RWPE1 (cell line): ENCODE results near the gene CNNM1.
A peak's percentile ranks its signal among the peaks of the same experiment; 100 is the strongest.

Experiments
- CTCF ChIA-PET: fragments of 350-600 bp; sonication (Branson Sonifier 250); formaldehyde crosslinking; extraction: SDS; loops from one replicate; lab custom pipeline; 2021; lab: Yijun Ruan, JAX
- POLR2A ChIA-PET: fragments of 400-600 bp; formaldehyde crosslinking; extraction: SDS; loops from one replicate; lab custom pipeline; 2020; ENCODE audit warnings: antibody characterized with exemption; ENCODE audit not compliant: low non-redundant PET; lab: Yijun Ruan, JAX
- DNase-seq: peaks from one replicate; pipeline ENCODE4 v3.0.0; 2012; ENCODE audit warnings: low spot score
- H3K27ac ChIP-seq: fragments of 450-650 bp; 2 replicates; pipeline ENCODE4 v1.5.1; 2017
- CTCF ChIP-seq: fragments of 450-650 bp; conservative IDR thresholded peaks from 2 replicates; pipeline ENCODE4 v1.5.1; 2017; ENCODE audit warnings: low read depth, mild to moderate bottlenecking

CNNM1 gene

GRCh38 chr10:99345350-99345749 is 16.2 kb downstream of the CNNM1 start:
- ChIA-PET POLR2A (no interaction called here), CTCF (interaction anchor here (0.6 kb wide), 1 partner anchor 47 kb away, joined by 3 read pairs; no protein-coding TSS in a partner anchor)
- no peak for DNase-seq
- no peak for TF ChIP-seq CTCF
- no peak overlapping the region for H3K27ac ChIP-seq

- no peak for TF ChIP-seq CTCF
- peak; percentile 34 for DNase-seq
- ChIA-PET CTCF (interaction anchor here (0.6 kb wide), 1 partner anchor 118 kb away, joined by 3 read pairs; no protein-coding TSS in a partner anchor), POLR2A (no interaction called here)
- H3K27ac ChIP-seq = no peak overlapping the region
Measured at GRCh38 chr10:99346247-99346646, 17.1 kb downstream of the CNNM1 start.

- H3K27ac ChIP-seq = no peak overlapping the region
- DNase-seq = no peak
- POLR2A ChIA-PET = no interaction called here
- CTCF ChIA-PET = no interaction called here
- no peak for TF ChIP-seq CTCF
Measured at GRCh38 chr10:99347672-99348071, 18.5 kb downstream of the CNNM1 start.

GRCh38 chr10:99353182-99353581 is 24.0 kb downstream of the CNNM1 start:
- no peak overlapping the region for H3K27ac ChIP-seq
- DNase-seq = no peak
- no peak for TF ChIP-seq CTCF
- ChIA-PET POLR2A (no interaction called here), CTCF (interaction anchor here (0.6 to 0.7 kb wide), 2 partner anchors 42 to 838 kb away, joined by 3 read pairs; no protein-coding TSS in a partner anchor)

GRCh38 chr10:99357691-99358090 is 28.5 kb downstream of the CNNM1 start:
- ChIA-PET POLR2A (no interaction called here), CTCF (no interaction called here)
- H3K27ac ChIP-seq = no peak overlapping the region
- DNase-seq = no peak
- no peak for TF ChIP-seq CTCF

GRCh38 chr10:99358101-99358500 is 28.9 kb downstream of the CNNM1 start:
- no peak for DNase-seq
- H3K27ac ChIP-seq = no peak overlapping the region
- TF ChIP-seq CTCF = no peak
- ChIA-PET POLR2A (no interaction called here), CTCF (no interaction called here)
